ENCODE data around the gene ADARB2. TPM values are rescaled to one million over a fixed set of nuclear protein-coding genes. Genes with fewer than 3 reads are reported as not detected.

ADARB2 gene
- total RNA-seq, 1 donor from 2014 or later = 0.08 TPM

DNA sequence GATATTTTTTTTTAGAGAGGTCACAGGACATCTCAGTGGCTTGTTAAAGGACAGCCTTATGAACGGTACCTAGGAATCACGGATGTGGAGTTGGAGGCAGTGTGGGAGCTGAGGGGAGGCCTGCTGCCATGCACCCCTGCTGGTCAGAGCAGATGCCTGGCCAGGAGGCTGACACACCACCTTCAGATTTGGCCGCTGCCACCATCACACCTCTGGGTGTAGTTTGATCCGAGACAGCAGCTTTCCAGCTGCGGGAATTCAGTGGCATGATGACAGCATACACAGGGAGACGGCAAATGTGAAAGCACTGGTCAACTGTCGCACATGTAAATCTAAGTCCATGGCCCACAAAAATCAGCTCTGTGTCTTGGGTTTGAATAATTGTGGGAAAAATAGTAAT is 285.4 kb downstream of the ADARB2 start:
- no peak for DNase-seq (ENCODE audit: low read depth)
- TF ChIP-seq, protein P1, sequence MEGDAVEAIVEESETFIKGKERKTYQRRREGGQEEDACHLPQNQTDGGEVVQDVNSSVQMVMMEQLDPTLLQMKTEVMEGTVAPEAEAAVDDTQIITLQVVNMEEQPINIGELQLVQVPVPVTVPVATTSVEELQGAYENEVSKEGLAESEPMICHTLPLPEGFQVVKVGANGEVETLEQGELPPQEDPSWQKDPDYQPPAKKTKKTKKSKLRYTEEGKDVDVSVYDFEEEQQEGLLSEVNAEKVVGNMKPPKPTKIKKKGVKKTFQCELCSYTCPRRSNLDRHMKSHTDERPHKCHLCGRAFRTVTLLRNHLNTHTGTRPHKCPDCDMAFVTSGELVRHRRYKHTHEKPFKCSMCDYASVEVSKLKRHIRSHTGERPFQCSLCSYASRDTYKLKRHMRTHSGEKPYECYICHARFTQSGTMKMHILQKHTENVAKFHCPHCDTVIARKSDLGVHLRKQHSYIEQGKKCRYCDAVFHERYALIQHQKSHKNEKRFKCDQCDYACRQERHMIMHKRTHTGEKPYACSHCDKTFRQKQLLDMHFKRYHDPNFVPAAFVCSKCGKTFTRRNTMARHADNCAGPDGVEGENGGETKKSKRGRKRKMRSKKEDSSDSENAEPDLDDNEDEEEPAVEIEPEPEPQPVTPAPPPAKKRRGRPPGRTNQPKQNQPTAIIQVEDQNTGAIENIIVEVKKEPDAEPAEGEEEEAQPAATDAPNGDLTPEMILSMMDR (IDR thresholded peaks at IDR 0.05; ENCODE audit: insufficient read depth, low read length, poor library complexity, severe bottlenecking) = no peak
- Histone ChIP-seq H3K27me3 (ENCODE audit: control insufficient read depth, insufficient read depth, low read length) (no peaks in the 10 kb centered on the region), H3K4me3 (ENCODE audit: low read depth, low read length) (no peak overlapping the region), H3K36me3 (ENCODE audit: control insufficient read depth, insufficient read depth, low read length) (no peaks in the 10 kb centered on the region)

DNA sequence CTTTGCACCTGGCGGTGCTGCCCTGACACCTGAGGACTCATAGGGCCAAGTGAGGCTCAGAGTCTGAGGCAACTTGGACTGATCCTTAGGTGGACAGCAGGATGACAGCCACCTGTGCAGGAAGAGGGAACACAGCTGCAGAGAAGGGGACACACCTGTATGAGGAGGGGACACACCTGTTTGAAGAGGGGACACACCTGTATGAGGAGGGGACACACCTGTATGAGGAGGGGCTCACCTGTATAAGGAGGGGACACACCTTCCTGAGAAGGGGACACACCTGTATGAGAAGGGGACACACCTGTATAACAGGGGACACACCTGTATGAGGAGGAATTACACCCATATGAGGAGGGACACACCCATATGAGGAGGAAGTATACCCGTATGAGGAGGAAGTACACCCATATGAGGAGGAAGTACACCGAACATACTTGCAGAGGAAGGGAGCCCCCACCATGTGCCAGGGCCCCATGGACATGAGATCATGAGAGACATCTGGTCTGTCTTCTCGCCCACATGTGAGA is 285.9 kb downstream of the ADARB2 start:
- TF ChIP-seq, protein P1 (IDR thresholded peaks at IDR 0.05; ENCODE audit: insufficient read depth, low read length, poor library complexity, severe bottlenecking) = no peak
- DNase-seq (ENCODE audit: low read depth) = no peak
- Histone ChIP-seq H3K36me3 (ENCODE audit: control insufficient read depth, insufficient read depth, low read length) (no peaks in the 10 kb centered on the region), H3K27me3 (ENCODE audit: control insufficient read depth, insufficient read depth, low read length) (no peaks in the 10 kb centered on the region), H3K4me3 (ENCODE audit: low read depth, low read length) (no peak overlapping the region)

DNA sequence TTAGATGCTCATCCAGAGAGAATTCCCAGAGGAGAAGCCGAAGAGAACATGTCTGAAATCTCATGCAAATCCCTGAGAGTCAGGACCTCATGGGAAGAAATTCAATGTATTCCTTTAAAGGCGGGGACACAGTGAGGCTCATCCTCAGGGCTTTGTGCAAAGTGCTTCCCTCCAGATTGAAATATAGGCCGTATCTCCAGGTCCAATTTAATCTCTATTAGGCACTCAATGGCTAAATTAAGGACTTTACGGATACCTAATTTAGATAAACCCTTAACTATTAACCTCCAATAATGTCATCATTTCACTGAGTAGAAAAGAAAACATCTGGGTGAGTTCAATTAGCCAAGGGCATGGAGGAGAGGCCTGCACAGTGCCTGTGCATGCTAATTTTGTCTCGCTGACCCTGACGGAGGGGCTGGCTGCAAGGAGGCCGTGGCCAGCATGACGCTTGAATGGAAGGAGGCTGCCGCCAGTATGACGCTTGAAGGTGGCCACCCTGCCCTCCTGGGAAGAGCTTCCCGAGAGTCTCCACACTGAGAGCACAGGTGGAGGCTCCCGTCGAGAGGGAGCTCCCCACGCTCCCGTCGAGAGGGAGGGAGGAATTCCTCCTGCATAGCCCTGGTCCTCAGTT is 287.6 kb downstream of the ADARB2 start:
- H3K36me3 ChIP-seq (ENCODE audit: control insufficient read depth, insufficient read depth, low read length) = no peaks in the 10 kb centered on the region
- no peak for DNase-seq (ENCODE audit: low read depth)
- H3K4me3 ChIP-seq (ENCODE audit: low read depth, low read length) = no peak overlapping the region
- H3K27me3 ChIP-seq (ENCODE audit: control insufficient read depth, insufficient read depth, low read length) = no peaks in the 10 kb centered on the region
- TF ChIP-seq, protein P1 (IDR thresholded peaks at IDR 0.05; ENCODE audit: insufficient read depth, low read length, poor library complexity, severe bottlenecking) = no peak

DNA sequence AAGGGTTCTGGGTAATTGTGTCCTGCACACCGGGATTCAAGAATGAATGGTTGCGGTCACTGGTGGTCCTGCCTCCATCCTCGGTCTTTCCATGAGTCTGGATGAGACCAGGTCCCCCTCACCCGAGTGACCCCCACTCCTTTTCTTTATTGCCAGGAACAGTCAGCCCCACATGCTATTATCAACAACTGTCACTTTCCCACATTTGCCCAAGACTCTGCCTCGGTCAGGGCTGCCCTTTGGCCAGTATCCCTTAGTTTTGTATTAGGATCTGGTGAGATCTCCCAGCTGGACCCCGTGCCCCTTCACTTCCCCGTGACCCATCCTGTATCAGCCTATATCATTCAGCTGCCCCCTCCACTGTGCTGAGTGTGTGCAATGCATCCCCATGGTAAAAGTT is 288.3 kb downstream of the ADARB2 start:
- no peaks in the 10 kb centered on the region for H3K27me3 ChIP-seq (ENCODE audit: control insufficient read depth, insufficient read depth, low read length)
- H3K4me3 ChIP-seq (ENCODE audit: low read depth, low read length) = no peak overlapping the region
- TF ChIP-seq, protein P1 (IDR thresholded peaks at IDR 0.05; ENCODE audit: insufficient read depth, low read length, poor library complexity, severe bottlenecking) = no peak
- H3K36me3 ChIP-seq (ENCODE audit: control insufficient read depth, insufficient read depth, low read length) = no peaks in the 10 kb centered on the region
- DNase-seq (ENCODE audit: low read depth) = no peak

DNA sequence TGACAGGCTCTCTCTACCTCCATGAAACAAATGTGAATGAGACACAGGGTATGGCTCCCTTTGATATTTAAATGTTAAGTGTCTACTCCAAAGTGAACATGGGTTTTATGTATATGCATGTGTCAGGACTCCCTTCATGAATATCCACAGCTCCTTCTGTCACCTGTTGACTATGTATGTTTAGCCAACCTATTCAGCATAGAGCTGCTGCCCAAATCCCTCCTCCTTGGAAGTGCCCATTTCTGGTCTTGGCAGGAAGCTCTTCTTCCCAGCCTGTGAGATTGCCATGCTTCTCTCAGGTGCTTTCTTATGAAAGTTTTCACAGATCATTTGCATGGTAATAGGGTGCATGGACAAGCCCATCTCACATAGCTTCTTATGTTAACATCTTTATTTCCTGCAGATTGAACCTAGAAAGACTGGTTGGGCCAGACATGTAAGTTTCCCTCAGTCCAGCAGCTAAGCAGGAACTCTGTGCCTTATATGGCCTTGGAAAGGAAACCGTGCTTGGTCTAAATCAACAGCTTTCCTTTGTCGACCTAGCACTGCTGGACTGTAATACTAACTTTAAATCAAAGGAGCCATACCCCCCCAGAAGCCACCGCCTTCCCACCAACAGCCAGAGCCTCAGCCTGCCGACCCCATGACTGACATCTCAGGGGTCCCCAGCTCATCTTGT is 288.9 kb downstream of the ADARB2 start:
- no peak overlapping the region for H3K4me3 ChIP-seq (ENCODE audit: low read depth, low read length)
- H3K27me3 ChIP-seq (ENCODE audit: control insufficient read depth, insufficient read depth, low read length) = no peaks in the 10 kb centered on the region
- H3K36me3 ChIP-seq (ENCODE audit: control insufficient read depth, insufficient read depth, low read length) = no peaks in the 10 kb centered on the region
- DNase-seq (ENCODE audit: low read depth) = no peak
- TF ChIP-seq, protein P1 (IDR thresholded peaks at IDR 0.05; ENCODE audit: insufficient read depth, low read length, poor library complexity, severe bottlenecking) = no peak

All from kidney epithelial cell (primary cell).